RPMI8226 (cell line): Measurements from ENCODE around the gene PTX4.
"Not testable (repeated sequence)": the region's sequence is repeated elsewhere in the genome, so short reads cannot be mapped to it uniquely, and the experiment has no call there.

Experiments used
- DNase-seq: peaks from one replicate; pipeline ENCODE4 v3.0.0-alpha.2; 2015

Gene PTX4

GRCh38 chr16:1441391-1441829 is 47.3 kb downstream of the PTX4 start:
- no peak for DNase-seq

- DNase-seq: not testable (repeated sequence)
These were observed 49.1 kb downstream of the PTX4 start for GRCh38 chr16:1439699-1440074.

- DNase-seq: no peak
These were observed 49.6 kb downstream of the PTX4 start for GRCh38 chr16:1439058-1439698.

- DNase-seq: no peak
These were observed 50.3 kb downstream of the PTX4 start for GRCh38 chr16:1438229-1439057.

GRCh38 chr16:1437606-1438005 is 51.1 kb downstream of the PTX4 start:
- no peak for DNase-seq

- DNase-seq: no peak
These were observed 51.9 kb downstream of the PTX4 start for GRCh38 chr16:1436731-1437355.

GRCh38 chr16:1435921-1436697 is 52.6 kb downstream of the PTX4 start:
- peak; percentile 53 for DNase-seq
